Ascending aorta (tissue), 2 donors: ENCODE measurements around the gene HNRNPDL. TPM values are rescaled to one million over a fixed set of nuclear protein-coding genes. Genes with fewer than 3 reads are reported as not detected.

Source experiments
- DNase-seq, 2 donors: peaks; one replicate each; pipeline ENCODE4 v3.0.0-alpha.2; 2019; ENCODE audit warnings: low spot score in 2 of 2
- H3K27ac ChIP-seq, 2 donors: fragments of 200-600 bp; sonication (generic); one replicate each; pipeline ENCODE4 v1.5.1; 2016 to 2017; ENCODE audit warnings: mild to moderate bottlenecking in 1 of 2
- H3K27me3 ChIP-seq: fragments of 200-600 bp; sonication (generic); one replicate; pipeline ENCODE4 v1.5.1; 2017
- H3K36me3 ChIP-seq, 2 donors: fragments of 200-600 bp; sonication (generic); one replicate each; pipeline ENCODE4 v1.5.1; 2016
- H3K4me1 ChIP-seq, 2 donors: fragments of 200-600 bp; sonication (generic); one replicate each; pipeline ENCODE4 v1.5.1; 2016 to 2017; ENCODE audit warnings: mild to moderate bottlenecking in 1 of 2
- H3K4me3 ChIP-seq, 2 donors: fragments of 200-600 bp; sonication (generic); one replicate each; pipeline ENCODE4 v1.5.1; 2016 to 2017; ENCODE audit warnings: mild to moderate bottlenecking in 1 of 2
- H3K9me3 ChIP-seq, 2 donors: fragments of 200-600 bp; sonication (generic); one replicate each; pipeline ENCODE4 v1.5.1; 2016
- CTCF ChIP-seq, 3 experiments: fragments of 200-600 bp in 2 of 3; fragments of 450-650 bp in 1 of 3; sonication (generic) in 2 of 3; IDR thresholded peaks; one replicate each; pipeline ENCODE4 v1.5.1; 2016 to 2019; ENCODE audit warnings: antibody characterized with exemption in 3 of 3, mild to moderate bottlenecking in 1 of 3, moderate library complexity in 1 of 3
- intact Hi-C: fragments of 100-400 bp; cut with DNase I; formaldehyde crosslinking; loops from one replicate; pipeline ENCODE4 v1.15.1; 2023
- total RNA-seq: library from RNA; depleted of rRNA; stranded (reverse); fragments of >200 nt; gene quantifications from one replicate; pipeline ENCODE4 v1.1.0, GENCODE V29; 2016

HNRNPDL gene
- total RNA-seq, 1 donor from 2014 or later: 73.9 TPM

- H3K27me3 ChIP-seq: no peaks in the 10 kb centered on the region
- DNase-seq: no peak
- no peaks in the 10 kb centered on the region for H3K9me3 ChIP-seq
- H3K4me3 ChIP-seq: no peak overlapping the region
- no peaks in the 10 kb centered on the region for H3K36me3 ChIP-seq
- no peaks in the 10 kb centered on the region for H3K4me1 ChIP-seq
- intact Hi-C loops: loop anchor here (10.0 kb wide), 3 partner anchors 327 to 1177 kb away; partner anchors contain the start of genes HELQ, MRPS18C and SCD5
- H3K27ac ChIP-seq: no peak overlapping the region
- no peak for TF ChIP-seq CTCF (IDR thresholded peaks at IDR 0.05)
Measured at GRCh38 chr4:82467471-82467870, 37.2 kb upstream of the HNRNPDL start.

GRCh38 chr4:82463221-82463620 is 33.0 kb upstream of the HNRNPDL start:
- no peak overlapping the region for H3K27ac ChIP-seq

GRCh38 chr4:82462415-82462831 is 32.2 kb upstream of the HNRNPDL start:
- H3K27ac ChIP-seq: peak overlapping the region in 1 of 2 donors; percentile 8
- peaks cover 23 to 32% of the 10 kb centered on the region in 2 donors for H3K36me3 ChIP-seq
- H3K27me3 ChIP-seq: no peaks in the 10 kb centered on the region
- TF ChIP-seq CTCF (IDR thresholded peaks at IDR 0.05): peak; percentile 48 to 92 (median 86)
- peak; percentile 79 to 96 for DNase-seq
- no peak overlapping the region for H3K4me3 ChIP-seq
- H3K4me1 ChIP-seq: no peaks in the 10 kb centered on the region
- no peaks in the 10 kb centered on the region for H3K9me3 ChIP-seq
- intact Hi-C loops: loop anchor here (1.0 to 10.0 kb wide), 8 partner anchors 32 to 1182 kb away; partner anchors contain the start of genes COQ2, ENOPH1, HELQ and HNRNPDL

More at GRCh38 chr4:82463221-82463620, 33.0 kb upstream of the HNRNPDL start:
- Histone ChIP-seq H3K4me1 (no peaks in the 10 kb centered on the region), H3K9me3 (no peaks in the 10 kb centered on the region), H3K27me3 (no peaks in the 10 kb centered on the region), H3K4me3 (no peak overlapping the region), H3K36me3 (peaks cover 20 to 24% of the 10 kb centered on the region in 2 donors)
- TF ChIP-seq CTCF (IDR thresholded peaks at IDR 0.05): no peak
- intact Hi-C loops: loop anchor here (5.0 to 10.0 kb wide), 5 partner anchors 332 to 1182 kb away; partner anchors contain the start of genes COQ2, HELQ, MRPS18C and SCD5
- DNase-seq: no peak

GRCh38 chr4:82461710-82462109 is 31.4 kb upstream of the HNRNPDL start:
- Histone ChIP-seq H3K27me3 (no peaks in the 10 kb centered on the region), H3K27ac (peak overlapping the region in 1 of 2 donors; percentile 8), H3K36me3 (peaks cover 23 to 39% of the 10 kb centered on the region in 2 donors), H3K4me3 (no peak overlapping the region), H3K4me1 (no peaks in the 10 kb centered on the region), H3K9me3 (no peaks in the 10 kb centered on the region)
- intact Hi-C loops: loop anchor here (1.0 to 10.0 kb wide), 8 partner anchors 31 to 1183 kb away; partner anchors contain the start of genes COQ2, ENOPH1, HELQ and HNRNPDL
- DNase-seq: no peak
- TF ChIP-seq CTCF (IDR thresholded peaks at IDR 0.05): no peak

GRCh38 chr4:82458729-82459128 is 28.5 kb upstream of the HNRNPDL start:
- Histone ChIP-seq H3K4me3 (no peak overlapping the region), H3K36me3 (peaks cover 23 to 51% of the 10 kb centered on the region in 2 donors), H3K27ac (no peak overlapping the region), H3K27me3 (no peaks in the 10 kb centered on the region), H3K4me1 (no peaks in the 10 kb centered on the region), H3K9me3 (no peaks in the 10 kb centered on the region)
- TF ChIP-seq CTCF (IDR thresholded peaks at IDR 0.05): no peak
- intact Hi-C loops: no loop called here
- no peak for DNase-seq
